PFSK-1 (cell line): ENCODE measurements around the gene MRPS33.

Experiments
- POLR2AphosphoS5 ChIP-seq: IDR thresholded peaks from 2 replicates; pipeline ENCODE4 v1.6.1; 2012; ENCODE audit warnings: low read depth, mild to moderate bottlenecking, control low read depth, low read length, moderate library complexity
- REST ChIP-seq, 2 experiments: IDR thresholded peaks; 2 replicates each; pipeline versions ENCODE4 v1.6.1 to v1.8.0; 2011 to 2012; ENCODE audit warnings: low read depth in 2 of 2, low read length in 2 of 2, control low read depth in 1 of 2, inconsistent platforms in 1 of 2, mild to moderate bottlenecking in 1 of 2, moderate library complexity in 1 of 2; ENCODE audit not compliant: insufficient read depth in 1 of 2
- SIN3A ChIP-seq: IDR thresholded peaks from 2 replicates; pipeline ENCODE4 v1.6.1; 2012; ENCODE audit warnings: mild to moderate bottlenecking, low read length, moderate library complexity, borderline replicate concordance; ENCODE audit not compliant: insufficient read depth
- TAF1 ChIP-seq: IDR thresholded peaks from 2 replicates; pipeline ENCODE4 v1.6.1; 2012; ENCODE audit warnings: low read length, control low read depth, borderline replicate concordance; ENCODE audit not compliant: insufficient read depth

- TF ChIP-seq POLR2AphosphoS5, result no peak
- TF ChIP-seq REST (IDR thresholded peaks at IDR 0.05; ENCODE audit: insufficient read depth in 1 of 2, low read depth in 2 of 2, low read length in 2 of 2), result no peak
- no peak for TF ChIP-seq TAF1
- TF ChIP-seq SIN3A, result no peak
These were observed 13.6 kb downstream of the MRPS33 start for GRCh38 chr7:141001122-141001521.
